Naive thymus-derived CD8-positive, alpha-beta T cell (primary cell): ENCODE data around the gene SPARCL1. TPM values are rescaled to one million over a fixed set of nuclear protein-coding genes. Genes with fewer than 3 reads are reported as not detected.
"Not testable (repeated sequence)": the region's sequence is repeated elsewhere in the genome, so short reads cannot be mapped to it uniquely, and the experiment has no call there.

ENCODE experiments used
- ATAC-seq, 2 donors: fragments of 150-1000 bp; cut with Tn5 transposase in 1 of 2; sonication (Bioruptor Pico), chemical (Tn5 transposase) in 1 of 2; 1 replicate in 1 of 2; 2 replicates in 1 of 2; pipeline ENCODE4 v1.10.0; 2021; ENCODE audit warnings: mild to moderate bottlenecking in 2 of 2, moderate library complexity in 2 of 2
- POLR2A ChIA-PET: fragments of 350-600 bp; sonication (Branson Sonifier 250); formaldehyde crosslinking; loops from one replicate; lab custom pipeline; 2021; ENCODE audit warnings: antibody characterized with exemption; lab: Charles Lee
- DNase-seq, 10 donors: peaks; one replicate each; pipeline versions ENCODE4 v3.0.0 to v3.0.0-alpha.2; 2020 to 2022
- H3K27ac Mint-ChIP-seq, 10 donors: one replicate each; pipeline ENCODE4 v1.8.0; 2020 to 2022; ENCODE audit warnings: mild to moderate bottlenecking in 10 of 10, mixed read lengths in 10 of 10, moderate library complexity in 4 of 10, inconsistent platforms in 1 of 10
- H3K27me3 Mint-ChIP-seq, 5 donors: one replicate each; pipeline ENCODE4 v1.8.0; 2021 to 2022; ENCODE audit warnings: mixed read lengths in 5 of 5
- H3K36me3 Mint-ChIP-seq, 3 donors: one replicate each; pipeline ENCODE4 v1.8.0; 2020 to 2022; ENCODE audit warnings: mixed read lengths in 3 of 3, mild to moderate bottlenecking in 2 of 3, inconsistent platforms in 1 of 3
- H3K4me1 Mint-ChIP-seq, 4 donors: one replicate each; pipeline ENCODE4 v1.8.0; 2021 to 2022; ENCODE audit warnings: mixed read lengths in 4 of 4
- H3K4me3 Mint-ChIP-seq, 10 donors: one replicate each; pipeline ENCODE4 v1.8.0; 2020 to 2022; ENCODE audit warnings: mild to moderate bottlenecking in 10 of 10, mixed read lengths in 10 of 10, moderate library complexity in 6 of 10, inconsistent platforms in 1 of 10
- H3K9me3 Mint-ChIP-seq, 9 donors: one replicate each; pipeline ENCODE4 v1.8.0; 2020 to 2022; ENCODE audit warnings: mixed read lengths in 9 of 9, mild to moderate bottlenecking in 3 of 9, inconsistent platforms in 1 of 9, moderate library complexity in 1 of 9
- polyA plus RNA-seq, 3 donors: library from polyadenylated mRNA; unstranded; fragments of 300-500 nt; fragmentation: Illumina TruSeq; gene quantifications; one replicate each; pipeline ENCODE4 v1.2.3, GENCODE V29; 2021
- total RNA-seq, 8 experiments: library from RNA in 2 of 8; stranded (reverse) in 2 of 8; gene quantifications; one replicate each; pipeline ENCODE4 v1.2.3 and lab custom pipeline; 2021 to 2026

Gene SPARCL1
- total RNA-seq (not detected), polyA plus RNA-seq (not detected), total RNA-seq (lab: John Stamatoyannopoulos, UW) (0 to 0.09 (median 0) reads per million in 6 experiments)

- no peak for DNase-seq
- Mint-ChIP-seq H3K4me1 (no peaks in the 10 kb centered on the region), H3K9me3 (peaks cover 0 to 17% (median 5%) of the 10 kb centered on the region in 9 donors), H3K4me3 (no peak within 1 kb of the TSS), H3K36me3 (peaks cover 0 to 11% (median 0%) of the 10 kb centered on the region in 3 donors), H3K27ac (no peak within 1 kb of the TSS), H3K27me3 (no peaks in the 10 kb centered on the region)
- no peak for ATAC-seq
- POLR2A ChIA-PET: no interaction called here
These were observed at the start of gene SPARCL1 for GRCh38 chr4:87529187-87529586. Gene SPARCL1 (minus strand): TSS chr4:87529376. CDS start chr4:87499574, 29,802 bp downstream.

GRCh38 chr4:87575983-87576382, 46.8 kb upstream of the SPARCL1 start:
- H3K9me3 Mint-ChIP-seq: peaks cover 0 to 3% (median 0%) of the 10 kb centered on the region in 9 donors
- H3K36me3 Mint-ChIP-seq: no peaks in the 10 kb centered on the region
- POLR2A ChIA-PET: no interaction called here
- no peaks in the 10 kb centered on the region for H3K4me1 Mint-ChIP-seq
- H3K27ac Mint-ChIP-seq: no peak overlapping the region
- H3K4me3 Mint-ChIP-seq: no peak overlapping the region
- peaks cover 1 to 16% (median 5%) of the 10 kb centered on the region in 5 donors for H3K27me3 Mint-ChIP-seq
- DNase-seq (no peak), ATAC-seq (no peak)

GRCh38 chr4:87575408-87575807, 46.2 kb upstream of the SPARCL1 start:
- no peak overlapping the region for H3K4me3 Mint-ChIP-seq
- H3K4me1 Mint-ChIP-seq: no peaks in the 10 kb centered on the region
- H3K27me3 Mint-ChIP-seq: peaks cover 1 to 16% (median 6%) of the 10 kb centered on the region in 5 donors
- DNase-seq: no peak
- no peaks in the 10 kb centered on the region for H3K36me3 Mint-ChIP-seq
- peaks cover 0 to 3% (median 0%) of the 10 kb centered on the region in 9 donors for H3K9me3 Mint-ChIP-seq
- POLR2A ChIA-PET: no interaction called here
- H3K27ac Mint-ChIP-seq: no peak overlapping the region
- ATAC-seq: no peak

GRCh38 chr4:87574996-87575395, 45.8 kb upstream of the SPARCL1 start:
- H3K9me3 Mint-ChIP-seq: peaks cover 0 to 3% (median 0%) of the 10 kb centered on the region in 9 donors
- H3K4me1 Mint-ChIP-seq: no peaks in the 10 kb centered on the region
- no peak overlapping the region for H3K4me3 Mint-ChIP-seq
- peaks cover 1 to 16% (median 6%) of the 10 kb centered on the region in 5 donors for H3K27me3 Mint-ChIP-seq
- no peak overlapping the region for H3K27ac Mint-ChIP-seq
- POLR2A ChIA-PET: no interaction called here
- ATAC-seq (no peak), DNase-seq (no peak)
- no peaks in the 10 kb centered on the region for H3K36me3 Mint-ChIP-seq

GRCh38 chr4:87574376-87574775, 45.2 kb upstream of the SPARCL1 start:
- peaks cover 1 to 16% (median 6%) of the 10 kb centered on the region in 5 donors for H3K27me3 Mint-ChIP-seq
- H3K9me3 Mint-ChIP-seq, ATAC-seq, H3K27ac Mint-ChIP-seq, H3K4me3 Mint-ChIP-seq, H3K36me3 Mint-ChIP-seq, H3K4me1 Mint-ChIP-seq, DNase-seq, POLR2A ChIA-PET: not testable (repeated sequence)

- POLR2A ChIA-PET: no interaction called here
- H3K27me3 Mint-ChIP-seq: peaks cover 1 to 16% (median 9%) of the 10 kb centered on the region in 5 donors
- H3K4me1 Mint-ChIP-seq: no peaks in the 10 kb centered on the region
- H3K36me3 Mint-ChIP-seq: no peaks in the 10 kb centered on the region
- DNase-seq (no peak), ATAC-seq (no peak)
- H3K9me3 Mint-ChIP-seq: peaks cover 0 to 3% (median 0%) of the 10 kb centered on the region in 9 donors
- no peak overlapping the region for H3K27ac Mint-ChIP-seq
- H3K4me3 Mint-ChIP-seq: no peak overlapping the region
These were observed 41.2 kb upstream of the SPARCL1 start for GRCh38 chr4:87570290-87570805.

GRCh38 chr4:87567191-87567590, 38.0 kb upstream of the SPARCL1 start:
- POLR2A ChIA-PET: no interaction called here
- Mint-ChIP-seq H3K27ac (no peak overlapping the region), H3K36me3 (no peaks in the 10 kb centered on the region), H3K27me3 (peaks cover 0 to 5% (median 1%) of the 10 kb centered on the region in 5 donors), H3K4me1 (no peaks in the 10 kb centered on the region), H3K4me3 (no peak overlapping the region), H3K9me3 (peaks cover 0 to 3% (median 0%) of the 10 kb centered on the region in 9 donors)
- ATAC-seq (no peak), DNase-seq (no peak)

- no peaks in the 10 kb centered on the region for H3K9me3 Mint-ChIP-seq
- POLR2A ChIA-PET: no interaction called here
- DNase-seq: no peak
- no peak for ATAC-seq
- no peaks in the 10 kb centered on the region for H3K36me3 Mint-ChIP-seq
- peaks cover 0 to 3% (median 0%) of the 10 kb centered on the region in 5 donors for H3K27me3 Mint-ChIP-seq
- no peak overlapping the region for H3K27ac Mint-ChIP-seq
- no peak overlapping the region for H3K4me3 Mint-ChIP-seq
- peaks cover 0 to under 1% (median 0%) of the 10 kb centered on the region in 4 donors for H3K4me1 Mint-ChIP-seq
These were observed 37.1 kb upstream of the SPARCL1 start for GRCh38 chr4:87566276-87566675.

- H3K4me3 Mint-ChIP-seq: no peak overlapping the region
- peaks cover 0 to 3% (median 0%) of the 10 kb centered on the region in 5 donors for H3K27me3 Mint-ChIP-seq
- DNase-seq: no peak
- POLR2A ChIA-PET: no interaction called here
- ATAC-seq: no peak
- H3K27ac Mint-ChIP-seq: no peak overlapping the region
- no peaks in the 10 kb centered on the region for H3K9me3 Mint-ChIP-seq
- no peaks in the 10 kb centered on the region for H3K36me3 Mint-ChIP-seq
- peaks cover 0 to 6% (median 1%) of the 10 kb centered on the region in 4 donors for H3K4me1 Mint-ChIP-seq
These were observed 36.6 kb upstream of the SPARCL1 start for GRCh38 chr4:87565746-87566145.

GRCh38 chr4:87560802-87561201, 31.6 kb upstream of the SPARCL1 start:
- Mint-ChIP-seq H3K27me3 (peaks cover 0 to 1% (median 0%) of the 10 kb centered on the region in 5 donors), H3K4me3 (peak overlapping the region in 1 of 10 donors; percentile 10), H3K36me3 (no peaks in the 10 kb centered on the region), H3K9me3 (no peaks in the 10 kb centered on the region), H3K4me1 (peaks cover 6 to 23% (median 16%) of the 10 kb centered on the region in 4 donors), H3K27ac (peak overlapping the region in 3 of 10 donors; percentile 47 to 61 (median 61))
- ATAC-seq: no peak
- DNase-seq: no peak
- POLR2A ChIA-PET: no interaction called here

- Mint-ChIP-seq H3K27me3 (no peaks in the 10 kb centered on the region), H3K4me3 (peak overlapping the region in 9 of 10 donors; percentile 8 to 58 (median 45)), H3K4me1 (peaks cover 6 to 23% (median 16%) of the 10 kb centered on the region in 4 donors), H3K36me3 (no peaks in the 10 kb centered on the region), H3K9me3 (no peaks in the 10 kb centered on the region), H3K27ac (peak overlapping the region; percentile 9 to 83 (median 56))
- POLR2A ChIA-PET: interaction anchor here (0.5 kb wide), 1 partner anchor 48 kb away, joined by 4 read pairs; no protein-coding TSS in a partner anchor
- ATAC-seq (peak; percentile 92 to 97), DNase-seq (peak in 9 of 10 donors; percentile 5 to 66 (median 45))
These were observed 30.1 kb upstream of the SPARCL1 start for GRCh38 chr4:87559090-87559837.

- DNase-seq (no peak), ATAC-seq (no peak)
- no peaks in the 10 kb centered on the region for H3K36me3 Mint-ChIP-seq
- H3K27ac Mint-ChIP-seq: peak overlapping the region in 3 of 10 donors; percentile 31 to 68 (median 66)
- H3K4me3 Mint-ChIP-seq: no peak overlapping the region
- POLR2A ChIA-PET: no interaction called here
- no peaks in the 10 kb centered on the region for H3K27me3 Mint-ChIP-seq
- H3K4me1 Mint-ChIP-seq: peaks cover 6 to 23% (median 16%) of the 10 kb centered on the region in 4 donors
- no peaks in the 10 kb centered on the region for H3K9me3 Mint-ChIP-seq
These were observed 28.2 kb upstream of the SPARCL1 start for GRCh38 chr4:87557348-87557747.
